ENCODE data around the gene PPME1.

PPME1 gene

GRCh38 chr11:74280494-74280893 lies 109.4 kb downstream of the PPME1 start:
- no peak for DNase-seq (ENCODE audit: low spot score)

GRCh38 chr11:74282421-74282820 lies 111.3 kb downstream of the PPME1 start:
- no peak for DNase-seq (ENCODE audit: low spot score)

GRCh38 chr11:74282914-74283371 lies 111.9 kb downstream of the PPME1 start:
- no peak for DNase-seq (ENCODE audit: low spot score)

- DNase-seq (ENCODE audit: low spot score) = no peak
Measured at GRCh38 chr11:74283580-74284180, 112.6 kb downstream of the PPME1 start.

GRCh38 chr11:74284466-74284865 lies 113.4 kb downstream of the PPME1 start:
- no peak for DNase-seq (ENCODE audit: low spot score)

- no peak for DNase-seq (ENCODE audit: low spot score)
Measured at GRCh38 chr11:74288161-74288560, 117.1 kb downstream of the PPME1 start.

- no peak for DNase-seq (ENCODE audit: low spot score)
Measured at GRCh38 chr11:74288911-74289310, 117.8 kb downstream of the PPME1 start.

GRCh38 chr11:74297484-74297883 lies 126.4 kb downstream of the PPME1 start:
- no peak for DNase-seq (ENCODE audit: low spot score)

GRCh38 chr11:74299015-74299414 lies 127.9 kb downstream of the PPME1 start:
- DNase-seq (ENCODE audit: low spot score) = no peak

Measured in iPS-NIHi11 (cell line).